ENCODE data around the gene NEURL1. TPM values are rescaled to one million over a fixed set of nuclear protein-coding genes. Genes with fewer than 3 reads are reported as not detected.

NEURL1 gene
- total RNA-seq, 2 experiments from 2014 or later = 0.47 TPM; not detected in 1

DNA sequence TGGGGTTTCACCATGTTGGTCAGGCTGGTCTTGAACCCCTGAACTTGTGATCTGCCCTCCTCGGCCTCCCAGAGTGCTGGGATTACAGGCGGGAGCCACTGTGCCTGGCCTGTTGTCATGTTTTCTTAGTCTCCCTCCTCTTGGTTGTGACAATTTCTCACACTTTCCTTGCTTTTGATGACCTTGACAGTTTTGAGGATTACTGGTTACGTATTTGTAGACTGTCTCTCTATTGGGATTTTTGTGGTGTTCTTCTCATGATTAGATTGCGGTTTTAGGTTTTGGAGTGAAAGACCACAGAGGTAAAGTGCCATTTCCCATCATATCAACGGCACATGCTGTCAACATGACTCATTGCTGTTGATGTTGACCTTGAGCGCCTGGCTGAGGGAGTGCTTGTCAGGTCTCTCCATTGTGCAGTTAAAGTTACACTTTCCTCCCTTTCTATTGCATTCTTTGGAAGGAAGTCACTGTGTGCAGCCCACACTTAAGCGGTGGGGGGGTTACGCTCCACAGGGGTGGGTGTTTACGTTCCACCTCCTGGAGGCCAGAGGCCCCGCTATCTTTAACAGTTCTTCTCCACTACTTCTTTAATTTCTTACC is 10.8 kb downstream of the NEURL1 start:
- ChIA-PET CTCF (ENCODE audit: unreplicated experiment) (no interaction called here), POLR2A (interaction anchor here (0.7 to 0.9 kb wide), 6 partner anchors 27 to 521 kb away, joined by 3 to 8 read pairs (median 3); no protein-coding TSS in a partner anchor)
- DNase-seq (ENCODE audit: low spot score) = no peak
- no peaks in the 10 kb centered on the region for H3K36me3 ChIP-seq (ENCODE audit: insufficient read depth, low read length)
- no peaks in the 10 kb centered on the region for H4K20me1 ChIP-seq (ENCODE audit: insufficient read depth, low read length)
- H3K27ac ChIP-seq (ENCODE audit: low read depth, low read length, poor library complexity, severe bottlenecking) = no peak overlapping the region
- H3K4me1 ChIP-seq (ENCODE audit: insufficient read depth, low read length, poor library complexity, severe bottlenecking) = peaks cover 35% of the 10 kb centered on the region
- H3K4me2 ChIP-seq (ENCODE audit: low read length) = no peak overlapping the region
- H3K79me2 ChIP-seq (ENCODE audit: insufficient read depth, low read depth, low read length) = no peaks in the 10 kb centered on the region
- no TSS peak for BruUV-seq (replicated peaks)
- H2AFZ ChIP-seq (ENCODE audit: low read length) = no peak overlapping the region
- no peaks in the 10 kb centered on the region for H3K9me3 ChIP-seq (ENCODE audit: low read length)
- no peak overlapping the region for H3K4me3 ChIP-seq (ENCODE audit: low read depth, low read length, poor library complexity, severe bottlenecking)
- no peaks in the 10 kb centered on the region for H3K9me2 ChIP-seq (ENCODE audit: insufficient read depth, low read length)
- TF ChIP-seq EZH2phosphoT487 (IDR thresholded peaks at IDR 0.05; ENCODE audit: borderline replicate concordance, low read depth, low read length) = no peak
- TF ChIP-seq, protein P1, sequence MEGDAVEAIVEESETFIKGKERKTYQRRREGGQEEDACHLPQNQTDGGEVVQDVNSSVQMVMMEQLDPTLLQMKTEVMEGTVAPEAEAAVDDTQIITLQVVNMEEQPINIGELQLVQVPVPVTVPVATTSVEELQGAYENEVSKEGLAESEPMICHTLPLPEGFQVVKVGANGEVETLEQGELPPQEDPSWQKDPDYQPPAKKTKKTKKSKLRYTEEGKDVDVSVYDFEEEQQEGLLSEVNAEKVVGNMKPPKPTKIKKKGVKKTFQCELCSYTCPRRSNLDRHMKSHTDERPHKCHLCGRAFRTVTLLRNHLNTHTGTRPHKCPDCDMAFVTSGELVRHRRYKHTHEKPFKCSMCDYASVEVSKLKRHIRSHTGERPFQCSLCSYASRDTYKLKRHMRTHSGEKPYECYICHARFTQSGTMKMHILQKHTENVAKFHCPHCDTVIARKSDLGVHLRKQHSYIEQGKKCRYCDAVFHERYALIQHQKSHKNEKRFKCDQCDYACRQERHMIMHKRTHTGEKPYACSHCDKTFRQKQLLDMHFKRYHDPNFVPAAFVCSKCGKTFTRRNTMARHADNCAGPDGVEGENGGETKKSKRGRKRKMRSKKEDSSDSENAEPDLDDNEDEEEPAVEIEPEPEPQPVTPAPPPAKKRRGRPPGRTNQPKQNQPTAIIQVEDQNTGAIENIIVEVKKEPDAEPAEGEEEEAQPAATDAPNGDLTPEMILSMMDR (conservative IDR thresholded peaks at IDR 0.05; ENCODE audit: low read length) = no peak
- intact Hi-C loops (cut with micrococcal nuclease; ENCODE audit: unreplicated experiment) = no loop called here

DNA sequence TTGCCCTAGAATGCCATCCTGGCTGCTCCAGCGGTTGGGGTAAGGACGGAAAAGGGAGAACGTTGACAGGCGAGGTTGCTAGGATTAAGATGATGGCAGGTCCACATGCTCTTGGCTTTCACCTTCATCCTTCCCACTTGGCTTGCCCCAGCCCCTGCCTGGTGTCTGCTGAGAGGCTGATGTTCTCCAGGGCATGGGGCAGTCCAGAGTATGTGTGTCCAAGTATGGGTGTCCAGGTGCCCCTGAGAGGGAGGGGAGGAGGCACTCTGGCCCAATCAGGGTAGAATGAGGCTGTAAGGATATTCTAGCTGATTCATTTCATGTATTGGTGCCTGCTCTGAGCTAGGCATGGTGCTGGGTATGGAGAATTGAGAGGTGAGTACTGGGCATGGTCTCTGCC is 12.6 kb downstream of the NEURL1 start:
- H3K9me2 ChIP-seq (ENCODE audit: insufficient read depth, low read length) = no peaks in the 10 kb centered on the region
- peaks cover 19% of the 10 kb centered on the region for H3K4me1 ChIP-seq (ENCODE audit: insufficient read depth, low read length, poor library complexity, severe bottlenecking)
- no peak overlapping the region for H3K4me3 ChIP-seq (ENCODE audit: low read depth, low read length, poor library complexity, severe bottlenecking)
- no peak for DNase-seq (ENCODE audit: low spot score)
- H4K20me1 ChIP-seq (ENCODE audit: insufficient read depth, low read length) = no peaks in the 10 kb centered on the region
- H3K79me2 ChIP-seq (ENCODE audit: insufficient read depth, low read depth, low read length) = no peaks in the 10 kb centered on the region
- no peak overlapping the region for H3K4me2 ChIP-seq (ENCODE audit: low read length)
- no TSS peak for BruUV-seq (replicated peaks)
- CTCF ChIA-PET (ENCODE audit: unreplicated experiment) = interaction anchor here (0.6 to 1.1 kb wide), 2 partner anchors 37 to 53 kb away, joined by 4 to 5 read pairs; no protein-coding TSS in a partner anchor
- H2AFZ ChIP-seq (ENCODE audit: low read length) = no peak overlapping the region
- no peak overlapping the region for H3K27ac ChIP-seq (ENCODE audit: low read depth, low read length, poor library complexity, severe bottlenecking)
- no peak for TF ChIP-seq EZH2phosphoT487 (IDR thresholded peaks at IDR 0.05; ENCODE audit: borderline replicate concordance, low read depth, low read length)
- TF ChIP-seq, protein P1 (conservative IDR thresholded peaks at IDR 0.05; ENCODE audit: low read length) = no peak
- intact Hi-C loops (cut with micrococcal nuclease; ENCODE audit: unreplicated experiment) = loop anchor here (5.0 kb wide), 1 partner anchor 36 kb away; no protein-coding TSS in a partner anchor
- no peaks in the 10 kb centered on the region for H3K36me3 ChIP-seq (ENCODE audit: insufficient read depth, low read length)
- POLR2A ChIA-PET = interaction anchor here (0.6 to 1.2 kb wide), 2 partner anchors 13 to 77 kb away, joined by 3 to 7 read pairs; no protein-coding TSS in a partner anchor
- no peaks in the 10 kb centered on the region for H3K9me3 ChIP-seq (ENCODE audit: low read length)
